ENCODE results near the gene PALMD.

GRCh38 chr1:99675292-99675691, 29.4 kb downstream of the PALMD start:
- TF ChIP-seq, protein P1, sequence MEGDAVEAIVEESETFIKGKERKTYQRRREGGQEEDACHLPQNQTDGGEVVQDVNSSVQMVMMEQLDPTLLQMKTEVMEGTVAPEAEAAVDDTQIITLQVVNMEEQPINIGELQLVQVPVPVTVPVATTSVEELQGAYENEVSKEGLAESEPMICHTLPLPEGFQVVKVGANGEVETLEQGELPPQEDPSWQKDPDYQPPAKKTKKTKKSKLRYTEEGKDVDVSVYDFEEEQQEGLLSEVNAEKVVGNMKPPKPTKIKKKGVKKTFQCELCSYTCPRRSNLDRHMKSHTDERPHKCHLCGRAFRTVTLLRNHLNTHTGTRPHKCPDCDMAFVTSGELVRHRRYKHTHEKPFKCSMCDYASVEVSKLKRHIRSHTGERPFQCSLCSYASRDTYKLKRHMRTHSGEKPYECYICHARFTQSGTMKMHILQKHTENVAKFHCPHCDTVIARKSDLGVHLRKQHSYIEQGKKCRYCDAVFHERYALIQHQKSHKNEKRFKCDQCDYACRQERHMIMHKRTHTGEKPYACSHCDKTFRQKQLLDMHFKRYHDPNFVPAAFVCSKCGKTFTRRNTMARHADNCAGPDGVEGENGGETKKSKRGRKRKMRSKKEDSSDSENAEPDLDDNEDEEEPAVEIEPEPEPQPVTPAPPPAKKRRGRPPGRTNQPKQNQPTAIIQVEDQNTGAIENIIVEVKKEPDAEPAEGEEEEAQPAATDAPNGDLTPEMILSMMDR (IDR thresholded peaks at IDR 0.05) = no peak
- TF ChIP-seq SIN3A (IDR thresholded peaks at IDR 0.05; ENCODE audit: borderline replicate concordance, insufficient read depth, low read depth, low read length) = no peak

Measured in Panc1 (cell line).